ENCODE measurements around the gene URM1.
A peak's percentile ranks its signal among the peaks of the same experiment; 100 is the strongest.

Gene URM1

DNA sequence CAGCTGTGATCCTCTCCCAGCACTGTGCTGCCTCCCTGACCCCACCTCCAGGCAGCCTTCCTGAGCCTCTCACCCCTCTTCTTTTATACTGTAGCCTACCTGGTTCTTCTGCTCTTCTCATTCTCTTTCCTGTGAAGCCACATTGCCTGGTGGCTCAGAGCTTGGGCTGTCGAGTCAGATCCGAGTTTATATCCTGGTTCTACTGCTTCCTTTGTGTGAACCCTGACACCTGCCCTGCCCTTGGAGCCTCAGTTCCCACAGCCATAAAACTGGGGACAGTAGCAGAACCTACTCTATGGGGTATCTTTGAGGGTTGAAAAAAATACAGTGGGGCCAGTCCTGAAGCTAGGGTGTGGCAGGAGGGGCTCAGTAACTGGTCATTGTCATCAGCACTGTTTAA is 22.0 kb upstream of the URM1 start:
- no peak for DNase-seq (ENCODE audit: low read depth)

GRCh38 chr9:128349772-128350171 is 21.4 kb upstream of the URM1 start:
- no peak for DNase-seq (ENCODE audit: low read depth)

- no peak for DNase-seq (ENCODE audit: low read depth)
Observed at GRCh38 chr9:128355451-128355850, 15.7 kb upstream of the URM1 start.

GRCh38 chr9:128358090-128358489 is 13.1 kb upstream of the URM1 start:
- no peak for DNase-seq (ENCODE audit: low read depth)

DNA sequence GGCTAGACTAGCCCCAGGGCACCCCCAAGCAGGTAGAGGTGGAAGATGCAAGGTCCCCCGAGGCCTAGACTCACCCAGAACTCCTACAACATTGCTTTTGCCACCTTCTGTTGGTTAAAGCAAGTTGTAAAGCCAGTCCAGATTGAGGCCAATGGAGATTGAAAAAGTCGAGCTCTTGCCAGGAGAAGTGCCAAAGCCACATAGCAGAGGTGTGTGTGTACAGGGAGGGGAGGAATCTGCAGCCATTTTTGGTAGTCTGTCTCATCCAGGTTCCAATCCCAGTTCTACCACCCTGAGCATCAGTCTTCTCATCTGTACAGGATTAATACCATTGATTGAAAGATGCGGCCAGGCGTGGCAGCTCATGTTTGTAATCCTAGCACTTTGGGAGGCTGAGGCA is 12.3 kb upstream of the URM1 start:
- DNase-seq (ENCODE audit: low read depth): no peak

DNA sequence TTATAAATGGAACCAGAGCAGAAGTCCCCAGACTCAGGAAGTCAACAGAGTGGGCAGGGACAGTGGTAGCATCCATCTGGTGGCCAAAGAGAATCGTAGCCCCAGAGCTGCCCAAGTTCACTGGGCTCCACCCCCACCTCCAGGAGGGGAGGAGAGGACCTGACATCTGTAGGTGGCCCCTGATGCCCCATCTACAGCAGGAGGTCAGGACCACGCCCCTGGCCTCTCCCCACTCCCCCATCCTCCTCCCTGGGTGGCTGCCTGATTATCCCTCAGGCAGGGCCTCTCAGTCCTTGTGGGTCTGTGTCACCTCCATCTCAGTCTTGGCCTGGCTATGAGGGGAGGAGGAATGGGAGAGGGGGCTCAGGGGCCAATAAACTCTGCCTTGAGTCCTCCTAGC is 10.3 kb upstream of the URM1 start:
- no peak for DNase-seq (ENCODE audit: low read depth)

DNA sequence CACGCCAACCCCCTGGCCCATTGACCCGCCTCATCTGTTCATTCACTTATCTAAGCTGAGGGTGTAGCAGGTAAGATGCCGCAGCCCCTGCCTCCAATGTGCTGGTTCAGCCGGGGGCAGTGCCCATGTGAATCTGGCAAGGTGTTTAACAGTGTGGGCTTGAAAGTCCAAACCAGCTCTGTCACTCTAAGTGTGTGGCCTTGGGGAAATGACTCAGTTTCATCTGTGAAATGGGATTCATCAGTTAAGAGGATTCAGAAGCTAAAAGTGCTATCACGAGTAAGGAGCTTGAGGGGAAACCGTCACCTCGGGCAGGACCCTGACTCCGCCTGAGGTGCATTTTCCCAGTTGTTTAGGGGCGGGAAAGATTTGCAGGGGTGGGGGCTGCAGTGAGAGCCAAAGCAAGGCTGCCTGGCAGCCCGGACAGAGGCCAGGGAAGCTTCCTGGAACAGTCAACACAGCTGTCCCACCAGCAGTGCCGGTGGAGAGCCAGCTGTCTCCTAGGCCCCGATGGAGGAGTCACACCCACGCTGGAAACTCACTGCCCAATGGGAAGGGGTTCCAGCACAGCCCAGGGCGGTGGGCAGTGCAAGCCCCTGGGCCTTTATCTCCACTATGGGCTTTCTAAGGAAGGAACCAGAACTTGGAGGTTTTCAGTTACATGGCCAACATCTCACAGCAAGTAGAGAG is 9.7 kb upstream of the URM1 start:
- DNase-seq (ENCODE audit: low read depth): no peak

DNA sequence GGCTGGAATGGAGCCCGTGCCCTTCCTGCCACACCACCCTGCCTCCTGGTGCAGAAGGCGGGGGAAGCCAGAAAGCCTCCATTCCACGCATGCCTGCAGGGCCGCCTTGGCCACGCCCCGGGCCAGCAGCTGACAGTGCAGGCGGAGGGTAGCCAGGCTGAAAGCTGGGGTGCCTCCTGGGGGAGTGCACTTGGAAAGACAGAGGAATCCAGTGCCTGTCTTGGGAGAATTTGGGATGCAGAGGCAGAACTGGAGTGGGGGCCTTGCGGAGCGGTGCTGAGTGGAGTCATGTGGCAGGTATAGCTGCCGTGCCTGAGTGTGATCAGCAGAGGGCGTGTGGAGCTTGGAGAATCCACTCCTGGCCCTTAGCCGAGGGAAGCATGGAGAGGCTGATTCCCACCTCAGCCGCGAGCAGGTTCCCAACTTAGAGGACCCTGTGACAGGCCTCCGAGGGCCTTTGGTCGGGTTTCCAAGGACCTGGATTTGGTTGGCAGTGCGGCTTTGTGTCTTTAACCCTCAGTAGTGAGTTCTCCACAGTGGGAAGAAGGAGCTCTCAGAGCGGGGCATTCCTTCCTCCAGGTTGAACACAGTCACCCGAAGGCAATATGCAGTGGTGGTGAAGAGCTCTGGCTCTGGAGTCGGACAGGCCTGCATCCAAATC is 9.1 kb upstream of the URM1 start:
- peak; percentile 50 for DNase-seq (ENCODE audit: low read depth)

GRCh38 chr9:128362774-128363173 is 8.4 kb upstream of the URM1 start:
- no peak for DNase-seq (ENCODE audit: low read depth)

DNA sequence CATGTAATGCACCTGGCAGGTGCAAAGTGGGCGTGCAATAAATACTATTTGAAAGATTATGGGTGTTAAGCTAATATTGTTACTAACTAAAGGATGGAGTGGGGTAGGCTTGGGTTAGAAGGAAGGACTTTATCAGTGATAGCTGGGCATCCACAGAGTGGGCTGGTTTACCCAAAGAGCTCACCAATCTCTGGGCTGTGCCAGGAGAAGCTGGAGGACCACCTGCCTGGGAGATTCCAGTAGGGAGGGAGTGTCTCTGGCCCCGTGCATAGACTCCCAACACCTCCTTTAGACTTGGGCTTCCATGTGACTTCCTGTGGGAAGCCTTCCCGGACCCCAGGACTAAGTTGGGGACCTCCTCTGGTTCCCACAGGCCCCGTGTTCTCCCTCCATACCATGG is 5.6 kb upstream of the URM1 start:
- DNase-seq (ENCODE audit: low read depth): no peak

DNA sequence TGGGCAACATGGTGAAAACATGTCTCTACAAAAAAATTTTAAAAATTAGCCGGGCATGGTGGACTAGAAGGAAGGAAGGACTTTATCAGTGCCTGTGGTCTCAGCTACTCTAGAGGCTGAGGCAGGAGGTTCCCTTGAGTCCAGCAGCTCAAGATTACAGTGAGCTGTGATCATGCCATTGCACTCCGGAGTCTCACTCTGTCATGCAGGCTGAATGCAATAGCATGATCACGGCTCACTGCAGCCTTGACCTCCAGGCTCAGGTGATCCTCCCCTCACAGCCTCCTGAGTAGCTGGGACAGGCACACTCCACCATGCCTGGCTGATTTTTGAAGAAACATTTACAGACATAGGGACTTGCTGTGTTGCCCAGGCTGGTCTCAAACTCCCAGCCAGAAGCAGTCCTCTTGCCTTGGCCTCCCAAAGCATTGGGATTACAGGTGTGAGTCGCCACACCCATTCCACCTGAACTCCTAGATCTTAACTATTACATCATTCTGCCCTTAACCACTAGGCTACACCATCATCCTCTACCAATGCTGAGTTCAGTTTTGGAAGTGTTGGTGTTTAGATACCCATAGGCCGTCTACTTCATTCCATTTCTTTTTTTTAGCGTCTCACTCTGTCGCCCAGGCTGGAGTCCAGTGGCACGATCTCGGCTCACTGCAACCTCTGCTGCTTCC is 2.0 kb upstream of the URM1 start:
- no peak for DNase-seq (ENCODE audit: low read depth)

GRCh38 chr9:128370367-128370751 is 815 bp upstream of the URM1 start:
- no peak for DNase-seq (ENCODE audit: low read depth)

DNA sequence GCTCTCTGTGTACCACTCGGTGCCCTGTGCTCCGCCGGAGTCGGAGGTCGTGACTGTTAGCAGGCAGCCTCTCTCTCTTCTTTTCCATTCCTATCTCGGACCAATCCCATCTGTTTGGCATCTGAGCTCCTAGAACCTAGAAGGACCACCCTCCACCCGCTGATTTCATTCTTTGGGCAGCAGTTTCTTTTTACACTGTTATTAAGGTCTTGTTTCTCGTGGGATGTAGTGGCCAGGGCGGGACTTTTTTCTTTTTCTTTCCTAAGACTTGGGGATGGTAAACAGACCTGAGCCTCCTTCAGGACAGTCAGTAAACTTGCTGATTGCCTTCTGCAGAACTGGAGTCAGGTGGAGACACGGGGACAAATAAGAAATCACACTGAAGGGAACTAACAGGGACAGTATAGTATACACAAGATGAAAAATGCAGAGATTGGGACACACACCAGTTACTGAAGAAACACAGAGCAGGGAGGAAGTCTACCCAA is 500 bp downstream of the URM1 start:
- DNase-seq (ENCODE audit: low read depth): no peak

GRCh38 chr9:128372188-128372641 is 1.0 kb downstream of the URM1 start:
- no peak for DNase-seq (ENCODE audit: low read depth)

GRCh38 chr9:128372784-128373183 is 1.6 kb downstream of the URM1 start:
- no peak for DNase-seq (ENCODE audit: low read depth)

DNA sequence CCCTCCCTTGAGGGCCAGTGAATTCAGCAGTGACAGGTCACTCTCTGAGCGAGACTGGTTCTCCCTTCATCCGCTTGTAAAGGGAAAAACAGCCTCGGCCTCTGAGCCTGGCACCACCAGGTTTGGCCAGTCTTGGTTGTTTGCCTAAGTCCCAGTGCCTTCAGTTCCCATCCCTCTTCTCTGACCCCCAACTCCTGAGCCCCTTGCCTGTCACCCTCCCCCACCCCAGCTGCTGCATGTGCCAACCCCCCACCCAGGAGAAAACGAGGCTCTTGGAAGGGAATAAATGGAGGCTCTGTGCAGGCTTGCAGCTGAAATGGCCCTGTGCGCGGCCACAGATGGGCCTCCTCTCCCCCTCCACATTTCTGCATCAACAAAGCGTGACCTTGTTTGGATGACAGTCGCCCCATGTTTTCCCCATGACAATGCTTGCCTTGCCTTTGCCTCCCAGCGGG is 3.1 kb downstream of the URM1 start:
- DNase-seq (ENCODE audit: low read depth): no peak

GRCh38 chr9:128375865-128376264 is 4.7 kb downstream of the URM1 start:
- no peak for DNase-seq (ENCODE audit: low read depth)

DNA sequence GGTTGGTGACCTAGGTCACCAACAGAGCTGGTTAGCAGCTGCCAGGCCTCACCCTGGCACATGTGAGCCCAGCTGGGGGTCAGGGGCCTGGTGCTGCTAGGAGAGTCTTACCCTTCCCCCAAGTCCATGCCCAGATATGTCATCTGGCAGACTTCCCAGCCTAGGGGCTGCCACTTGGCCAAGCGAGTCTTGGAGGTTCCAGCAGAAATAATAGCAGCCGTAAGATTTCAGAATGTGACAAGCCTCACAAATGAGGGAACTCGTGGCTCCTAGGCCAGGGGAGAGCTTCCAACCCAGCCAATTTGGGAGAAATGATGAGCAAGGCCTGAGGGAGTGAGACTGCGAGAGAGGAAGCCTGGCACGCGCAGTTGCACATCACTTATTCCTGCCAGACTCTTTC is 11.1 kb downstream of the URM1 start:
- DNase-seq (ENCODE audit: low read depth): no peak

DNA sequence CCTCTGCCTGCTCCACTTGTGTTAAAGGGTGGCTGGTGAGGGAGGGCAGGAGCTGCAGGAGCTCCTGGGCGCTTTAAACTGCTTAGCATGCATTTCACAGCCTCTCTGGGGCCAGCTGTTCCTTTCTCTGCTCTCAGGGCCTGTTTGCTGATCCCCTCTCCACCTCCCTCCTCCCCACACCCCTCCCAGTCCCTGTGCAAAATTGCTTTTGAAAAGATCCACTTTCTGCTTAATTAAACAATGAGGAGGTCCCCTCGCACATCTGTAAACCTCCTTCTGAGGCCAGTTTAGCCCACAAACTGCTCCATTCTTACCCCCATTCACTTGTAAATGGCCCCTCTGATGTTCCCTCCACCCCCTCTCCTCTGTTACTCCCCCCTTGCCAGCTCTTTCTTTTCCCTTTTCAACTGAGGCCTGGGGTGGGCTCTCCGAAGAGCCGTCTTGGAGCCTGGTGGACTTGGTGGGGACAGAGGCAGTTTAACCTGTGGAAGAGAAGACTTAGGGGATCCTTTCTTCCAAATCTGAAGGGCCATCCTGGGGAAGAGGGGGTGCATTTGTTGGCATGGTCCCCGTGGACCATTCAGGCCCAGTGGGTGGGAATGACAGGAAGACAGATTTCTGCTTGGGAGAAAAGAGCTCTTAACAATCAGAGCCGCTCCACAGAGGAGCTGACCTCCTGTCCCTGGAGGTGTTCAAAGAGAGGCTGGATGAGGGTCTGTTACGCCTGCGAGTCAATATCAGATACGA is 12.0 kb downstream of the URM1 start:
- DNase-seq (ENCODE audit: low read depth): no peak

DNA sequence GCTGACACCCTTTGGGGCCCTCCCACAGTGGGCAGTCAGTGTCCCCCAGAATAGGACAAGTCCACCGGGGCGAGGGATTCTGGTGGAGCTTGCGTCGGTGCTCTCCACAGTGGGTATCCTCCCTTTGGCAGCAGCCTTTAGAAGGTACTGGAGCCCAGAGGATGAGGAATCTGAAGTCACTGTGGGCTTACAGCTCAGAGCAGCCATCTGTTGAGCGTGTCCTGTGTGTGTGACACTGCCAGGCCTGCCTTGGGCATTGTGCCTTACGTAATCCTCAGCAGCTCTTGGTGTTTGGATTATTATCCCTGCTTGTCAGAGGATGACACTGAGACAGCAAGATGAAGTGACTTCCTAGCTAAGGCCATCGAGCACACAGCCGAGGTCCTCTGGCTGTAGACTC is 12.6 kb downstream of the URM1 start:
- no peak for DNase-seq (ENCODE audit: low read depth)

DNA sequence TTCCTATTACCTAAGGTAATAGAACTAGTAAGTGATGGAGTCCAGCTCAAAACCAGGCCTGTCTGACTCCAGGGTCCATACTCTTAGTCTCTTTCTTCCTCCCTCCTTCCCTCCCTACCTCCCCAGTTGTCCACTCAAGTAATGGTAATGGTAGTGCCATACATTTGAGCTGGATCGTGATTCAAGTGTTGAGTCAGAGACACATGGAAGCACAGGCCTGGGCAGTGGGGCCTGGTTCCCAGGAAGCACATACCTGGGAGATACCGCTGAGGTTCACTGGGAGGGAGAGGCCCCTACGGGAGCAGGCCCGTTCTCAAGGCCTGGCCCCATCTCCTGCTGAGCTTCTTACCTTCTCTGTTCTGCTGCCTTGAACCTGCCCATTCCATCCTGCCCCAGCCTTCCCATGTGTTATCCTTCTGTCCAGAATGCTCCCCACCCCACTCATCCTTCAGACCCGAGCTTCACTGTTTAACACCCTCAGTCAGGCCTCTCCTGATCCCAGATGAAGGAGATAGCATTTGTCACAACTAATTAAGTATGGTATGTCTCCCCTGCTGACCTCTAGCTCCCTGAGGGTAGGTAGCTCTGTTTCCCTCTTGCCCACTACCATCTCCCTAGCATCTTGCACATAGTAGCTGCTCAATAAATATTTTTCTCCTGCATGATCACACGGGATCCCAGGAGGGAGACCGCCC is 13.8 kb downstream of the URM1 start:
- no peak for DNase-seq (ENCODE audit: low read depth)
